GM21723 (cell line): ENCODE measurements around the gene C20orf204.

Experiments used
- ATAC-seq: cut with Tn5 transposase; IDR thresholded peaks from one replicate; pipeline ENCODE4 v1.9.1; 2021; ENCODE audit warnings: mild to moderate bottlenecking, moderate library complexity; ENCODE audit not compliant: unreplicated experiment

The C20orf204 gene

DNA sequence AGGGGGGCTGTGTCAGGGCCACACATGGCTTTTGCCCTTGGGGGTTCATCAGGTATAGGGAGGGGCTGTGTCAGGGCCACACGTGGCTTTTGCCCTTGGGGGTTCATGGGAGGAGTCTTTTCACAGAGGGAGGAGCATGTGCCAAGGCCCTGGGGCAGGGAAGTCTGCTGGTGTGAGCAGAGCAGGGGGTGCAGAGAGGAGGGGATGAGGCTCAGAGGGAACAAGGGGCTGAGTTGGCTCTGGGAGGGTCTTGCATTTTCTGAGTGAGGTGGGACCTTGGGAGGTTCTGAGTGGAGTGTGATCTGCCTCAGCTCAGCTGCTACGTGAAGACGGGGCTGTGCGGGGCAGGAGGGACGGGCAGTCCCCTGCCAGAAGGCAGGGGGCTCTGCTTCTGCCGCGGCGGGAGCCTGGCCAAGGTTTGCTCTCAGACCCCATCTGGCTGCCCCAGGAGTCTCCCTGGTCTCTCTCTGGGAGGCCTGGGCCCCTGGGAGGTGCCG lies 19.5 kb downstream of the C20orf204 start:
- ATAC-seq: no peak

DNA sequence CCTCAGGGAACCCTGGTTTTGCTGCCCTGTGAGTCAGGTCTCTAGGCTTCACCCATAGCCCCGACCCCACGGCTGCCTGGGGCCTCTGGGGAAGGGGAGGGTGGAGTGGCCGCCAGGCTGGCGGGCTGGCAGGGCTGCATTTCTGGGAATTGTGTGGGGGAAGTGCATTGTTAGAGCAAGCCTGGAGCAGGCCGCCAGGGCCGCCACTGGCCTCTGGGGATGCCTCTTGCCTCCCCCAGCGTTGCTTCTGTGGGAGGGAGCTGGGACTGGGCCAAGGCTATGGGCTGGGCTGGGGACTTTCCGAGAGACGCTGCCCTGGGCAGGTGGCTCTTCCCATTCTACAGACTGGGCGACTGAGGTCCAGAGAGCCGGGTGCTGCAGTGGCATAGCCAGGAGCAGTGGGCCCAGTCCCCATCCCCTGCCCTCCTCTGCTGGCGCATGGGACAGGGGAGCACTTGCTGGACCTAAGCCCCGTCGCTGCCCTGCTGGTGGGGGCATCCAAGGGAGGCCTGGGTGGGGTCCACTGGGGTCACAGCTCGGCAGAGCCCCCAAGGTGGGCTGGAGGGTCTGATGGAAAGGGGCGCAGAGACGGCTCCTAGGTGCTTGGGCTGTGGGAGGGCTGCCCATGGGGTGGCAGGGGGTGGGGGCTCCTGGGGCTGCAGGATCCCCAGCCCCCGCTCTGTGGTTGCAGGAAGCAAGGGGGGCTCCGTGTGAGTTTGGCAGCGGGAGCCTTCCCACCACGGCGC lies 20.1 kb downstream of the C20orf204 start:
- ATAC-seq: no peak

DNA sequence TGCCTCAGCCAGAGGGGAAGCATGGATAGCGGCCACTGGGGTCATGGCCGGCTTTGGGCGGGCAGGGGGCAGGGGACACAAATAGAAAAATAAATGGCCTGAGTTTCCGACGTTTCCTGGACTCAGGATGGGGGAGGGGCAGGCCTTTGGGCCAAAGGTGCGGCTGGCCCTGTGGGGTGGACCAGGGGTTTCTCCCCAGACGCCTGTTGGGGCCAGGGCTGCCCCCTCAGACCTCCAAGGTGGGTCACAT lies 20.6 kb downstream of the C20orf204 start:
- no peak for ATAC-seq

DNA sequence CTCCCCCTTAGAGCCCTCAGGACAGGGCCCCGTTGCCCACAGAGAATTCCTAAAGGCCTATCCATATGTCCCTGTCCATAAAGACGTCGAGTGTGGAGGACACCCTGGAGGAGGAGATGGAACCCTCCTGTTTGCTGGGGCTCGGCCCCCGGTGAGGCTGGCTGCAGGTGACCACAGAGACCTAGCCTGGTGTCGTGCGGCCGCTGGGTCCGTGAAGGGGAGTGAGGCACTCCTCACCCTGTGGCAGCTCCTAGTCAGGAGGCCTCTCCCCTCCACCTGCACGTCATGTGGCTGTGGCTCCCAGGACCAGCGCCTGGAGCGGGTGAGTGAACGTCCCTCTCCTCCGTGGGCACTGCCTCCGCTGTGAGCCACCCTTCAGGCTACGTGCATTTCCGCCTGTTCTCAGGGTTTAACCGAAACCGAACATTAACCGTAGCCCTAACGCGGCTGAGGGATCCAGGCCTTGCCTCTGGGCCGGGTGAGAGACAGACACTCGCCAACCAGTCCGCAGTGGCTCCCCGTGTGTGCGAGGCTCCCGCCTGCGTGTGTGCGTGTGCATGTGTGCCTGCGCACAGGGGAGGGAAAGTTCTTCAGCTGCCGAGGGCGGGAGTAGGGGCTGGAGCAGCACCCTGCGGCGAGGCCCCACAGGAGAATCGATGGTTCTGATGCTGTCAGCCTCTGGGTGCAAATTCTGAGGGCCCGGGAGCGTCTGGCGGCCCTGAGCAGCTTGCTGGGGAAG lies 21.1 kb downstream of the C20orf204 start:
- no peak for ATAC-seq

DNA sequence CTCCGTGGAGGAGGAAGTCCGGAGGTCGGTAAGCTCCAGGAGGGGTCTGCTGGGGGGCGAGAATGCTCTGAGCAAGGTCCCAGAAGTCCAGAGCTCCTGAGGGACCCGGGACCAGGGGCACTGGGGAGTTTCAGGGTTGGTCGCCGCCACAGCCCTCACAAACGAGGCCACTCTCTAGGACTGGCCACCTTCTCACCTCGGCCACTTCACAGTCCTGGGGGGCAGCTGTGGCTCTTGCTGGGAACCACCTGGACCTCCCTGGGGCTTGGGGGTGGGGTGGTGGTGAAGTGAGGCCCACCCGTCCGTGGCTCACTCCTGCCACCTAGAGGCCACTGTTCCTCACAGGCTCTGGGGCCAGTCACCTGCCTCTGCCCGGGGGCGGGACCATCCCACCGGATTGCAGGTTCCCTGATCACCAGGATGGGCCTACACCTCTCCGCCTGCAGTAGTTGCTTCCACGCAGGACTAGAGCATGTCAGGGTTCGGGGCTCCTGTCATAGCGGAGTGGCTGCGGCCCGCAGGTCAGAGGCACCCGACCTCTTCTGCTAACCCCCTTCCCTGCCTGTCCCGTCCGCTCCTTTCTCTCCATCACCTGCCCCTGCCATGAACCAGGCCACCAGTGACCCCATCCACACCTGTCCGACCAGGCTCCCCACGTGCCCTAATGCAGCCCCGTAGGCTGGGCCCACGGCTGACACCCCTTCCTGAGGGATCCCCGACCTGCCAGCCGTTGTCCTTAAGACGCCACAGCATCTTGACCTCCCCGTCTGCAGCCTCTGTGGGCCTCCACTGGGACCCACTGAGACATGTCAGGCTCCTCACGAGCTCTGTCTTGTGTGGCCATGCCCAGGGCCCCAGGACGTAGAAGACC lies 21.9 kb downstream of the C20orf204 start:
- no peak for ATAC-seq

DNA sequence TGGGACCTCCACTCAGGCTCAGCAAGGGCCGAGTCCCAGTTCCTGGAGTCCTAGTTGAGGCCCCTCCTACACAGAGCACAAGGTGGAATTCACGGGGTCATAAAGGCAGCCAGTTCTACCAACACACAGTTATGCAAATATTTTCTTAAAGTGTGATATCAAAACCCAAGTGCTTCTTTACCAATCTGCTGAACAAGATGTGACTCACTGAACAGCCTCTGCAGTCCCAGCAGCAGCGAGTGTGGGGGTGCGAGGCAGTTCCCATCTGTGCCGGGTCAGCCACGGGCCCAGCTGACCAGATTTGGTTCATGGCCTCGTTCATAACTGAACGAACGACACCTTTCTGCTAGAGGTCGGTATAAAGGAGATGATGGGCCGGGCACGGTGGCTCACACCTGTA lies 22.6 kb downstream of the C20orf204 start:
- ATAC-seq: no peak

DNA sequence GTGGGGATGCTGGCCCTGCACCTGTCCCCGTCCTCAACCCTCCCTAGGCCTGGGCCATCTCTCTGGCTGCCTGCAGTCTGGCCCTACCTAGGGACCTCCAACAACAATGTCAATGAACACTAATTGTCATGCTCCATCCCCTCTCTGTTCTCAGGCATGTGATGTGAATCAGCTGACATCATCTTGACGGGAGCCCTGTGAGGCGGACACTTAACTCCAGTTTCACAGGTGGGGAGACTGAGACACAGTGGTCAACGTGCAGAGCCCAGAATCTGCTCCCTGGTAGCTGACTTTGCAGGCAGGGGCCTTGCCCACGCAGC lies 26.3 kb downstream of the C20orf204 start:
- ATAC-seq: no peak

DNA sequence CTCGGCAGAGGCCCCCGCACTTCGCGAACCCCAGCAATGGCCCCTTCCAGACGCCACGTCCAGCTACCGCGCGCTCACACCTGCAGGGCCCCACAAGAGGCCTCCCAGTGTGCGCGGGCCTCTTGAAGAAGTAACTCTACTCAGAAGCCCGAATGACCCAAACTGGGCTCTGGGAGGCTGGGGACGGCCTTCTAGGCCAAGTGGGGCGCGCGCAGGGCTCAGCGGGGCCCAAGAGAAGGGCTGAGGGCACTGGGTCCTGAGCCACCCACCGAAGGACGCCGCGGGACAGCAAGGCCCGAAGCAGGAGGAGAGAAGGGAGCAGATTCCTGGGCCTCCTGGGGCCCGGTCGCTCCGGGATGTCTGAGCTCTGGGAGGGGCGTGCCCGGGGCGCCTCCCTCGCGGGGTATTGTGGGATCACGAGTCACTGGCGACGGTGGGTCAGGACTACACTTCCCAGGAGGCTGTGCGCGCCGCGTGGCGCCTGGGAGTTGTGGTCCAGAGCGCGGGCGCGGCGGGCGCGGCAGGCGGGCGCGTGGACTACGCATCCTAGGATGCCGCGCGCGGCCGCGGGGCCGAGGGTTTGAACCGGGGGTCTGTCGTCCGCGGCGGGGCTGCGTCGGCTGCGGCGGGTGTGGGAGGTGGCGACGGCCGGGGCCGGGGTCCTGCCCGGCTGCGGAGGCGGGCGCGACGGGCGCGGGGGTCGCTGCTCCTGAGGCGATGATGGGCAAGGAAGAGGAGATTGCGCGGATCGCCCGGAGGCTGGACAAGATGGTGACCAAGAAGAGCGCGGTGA lies 26.8 kb downstream of the C20orf204 start, which contains the start of gene TCEA2:
TSS of gene TCEA2 (plus strand) at position 603 of the 793 bp plus-strand sequence. CDS start at position 718, 115 bp downstream.
- peak; percentile 72 for ATAC-seq

DNA sequence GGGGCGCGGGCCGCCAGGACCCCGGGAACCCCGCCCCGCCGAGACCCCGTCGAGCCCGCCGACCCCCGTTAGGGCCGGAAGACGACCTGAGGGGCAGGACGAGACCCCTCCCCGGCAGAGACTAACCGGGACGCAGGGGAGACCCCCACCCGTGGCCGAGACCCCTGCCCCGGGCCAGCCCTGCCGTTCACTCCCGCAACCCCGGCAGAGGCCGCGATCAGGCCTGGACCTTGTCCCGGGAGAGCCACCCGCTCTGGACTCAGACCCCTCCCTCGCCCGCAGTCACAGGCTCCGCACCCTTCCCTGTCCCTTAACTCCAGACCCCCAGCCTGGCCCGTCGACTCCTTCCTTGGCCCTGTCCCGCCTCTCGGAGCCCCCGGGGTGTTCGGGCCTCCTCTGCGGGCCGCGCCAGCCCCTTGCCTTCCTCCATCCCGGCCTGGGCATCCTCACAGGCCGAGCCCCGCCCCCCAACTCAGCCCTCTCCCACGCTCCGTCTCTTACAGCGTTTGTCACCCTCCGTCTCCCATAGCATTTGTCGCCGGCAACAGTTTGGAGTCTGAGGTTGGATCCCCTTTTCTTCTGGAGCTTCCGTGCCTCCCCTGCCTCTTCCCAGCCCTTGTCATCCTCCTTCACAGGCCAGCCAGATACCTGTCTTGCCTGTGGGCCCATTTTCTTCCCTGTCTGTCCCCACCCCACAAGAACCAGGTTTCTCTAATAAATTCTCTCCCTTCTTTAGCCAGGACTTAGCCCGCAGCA lies 27.6 kb downstream of the C20orf204 start:
- ATAC-seq: no peak

DNA sequence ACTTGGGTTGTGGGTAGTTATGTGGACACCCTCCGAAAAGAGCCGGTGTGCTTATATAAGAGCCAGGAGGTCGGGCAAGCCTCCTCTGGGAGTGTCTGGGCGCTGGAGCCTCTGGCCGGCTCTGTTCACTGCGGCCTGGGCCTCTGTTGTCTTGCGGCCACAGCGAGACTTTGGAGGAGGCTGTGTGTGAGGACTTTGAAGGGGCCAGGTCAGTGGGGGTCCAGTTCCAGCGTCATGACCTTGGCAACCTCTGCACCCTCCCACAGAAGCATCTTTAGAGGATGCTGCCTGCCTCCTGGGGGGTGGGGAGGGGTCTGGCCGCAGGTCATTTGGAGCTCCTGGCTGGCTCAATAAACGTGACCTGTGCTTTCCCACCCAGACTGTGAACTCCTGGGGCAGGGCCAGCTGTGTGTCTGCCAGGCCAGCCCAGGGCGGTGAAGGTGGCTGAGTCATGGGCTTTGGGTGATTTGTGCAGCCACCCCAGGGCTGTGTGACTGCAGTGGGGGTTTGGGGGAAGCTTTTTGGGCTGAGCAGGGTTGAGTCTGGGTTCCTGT lies 28.2 kb downstream of the C20orf204 start:
- no peak for ATAC-seq

DNA sequence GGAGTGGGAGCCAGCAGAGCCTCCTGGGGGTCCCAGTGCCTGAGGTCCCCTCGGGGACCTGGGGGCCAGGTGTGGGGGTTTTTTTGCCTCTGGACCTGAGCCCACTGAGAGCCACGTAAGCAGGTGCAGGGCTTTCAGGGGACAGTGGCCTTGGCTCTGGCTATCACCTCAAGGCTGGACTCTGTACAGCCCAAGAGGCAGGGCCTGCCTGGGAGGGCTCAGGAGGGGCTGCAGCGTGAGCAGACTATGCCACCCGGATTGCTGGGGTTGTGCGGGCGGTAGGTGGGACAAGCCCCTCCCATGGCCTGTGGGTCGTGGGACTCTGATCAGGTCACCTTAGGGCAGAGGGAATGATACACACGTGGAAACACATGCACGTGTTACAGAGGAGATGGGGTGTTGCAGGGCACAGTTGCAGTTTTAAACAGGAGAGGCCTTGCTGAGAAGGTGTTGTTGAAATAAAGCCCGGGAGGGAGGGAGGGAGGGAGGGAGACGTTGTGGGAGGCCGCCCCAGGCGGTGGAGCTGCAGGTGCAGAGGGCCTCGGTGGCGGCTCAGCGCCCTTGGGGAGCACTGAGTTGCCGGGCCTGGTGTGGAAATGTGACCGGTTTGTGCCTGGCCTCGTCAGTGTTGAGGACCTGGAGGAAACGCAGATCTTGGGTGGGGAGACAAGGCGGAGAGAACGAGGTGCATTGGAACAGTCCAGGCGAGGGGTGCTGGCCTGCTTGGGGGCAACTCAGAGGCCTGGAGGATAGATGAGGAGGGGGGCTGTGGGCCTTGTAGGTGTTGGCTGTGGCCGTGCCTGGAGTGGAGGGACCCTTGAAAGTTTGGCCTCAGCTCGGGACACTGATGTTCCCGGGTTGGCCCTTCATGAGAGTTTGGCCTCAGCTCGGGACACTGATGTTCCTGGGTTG lies 29.3 kb downstream of the C20orf204 start:
- no peak for ATAC-seq

DNA sequence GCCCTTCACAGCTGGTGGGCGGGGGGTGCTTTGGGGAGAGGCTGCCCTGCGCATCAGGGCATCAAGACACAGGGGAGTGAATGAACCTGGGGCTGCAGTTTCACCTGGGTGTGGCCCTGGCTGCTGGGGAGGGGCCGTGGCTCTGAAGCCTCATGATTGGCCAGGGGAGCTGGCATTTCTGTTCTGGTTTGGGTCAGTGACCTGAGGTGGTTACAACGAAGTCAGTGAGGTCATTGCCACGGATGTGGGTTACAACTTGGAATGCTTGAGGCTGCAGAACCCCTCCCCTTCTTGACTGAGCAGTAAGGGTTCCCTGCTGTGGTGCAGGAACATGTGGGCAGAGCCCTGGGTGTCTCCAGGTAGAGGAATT lies 30.0 kb downstream of the C20orf204 start:
- ATAC-seq: peak; percentile 45

DNA sequence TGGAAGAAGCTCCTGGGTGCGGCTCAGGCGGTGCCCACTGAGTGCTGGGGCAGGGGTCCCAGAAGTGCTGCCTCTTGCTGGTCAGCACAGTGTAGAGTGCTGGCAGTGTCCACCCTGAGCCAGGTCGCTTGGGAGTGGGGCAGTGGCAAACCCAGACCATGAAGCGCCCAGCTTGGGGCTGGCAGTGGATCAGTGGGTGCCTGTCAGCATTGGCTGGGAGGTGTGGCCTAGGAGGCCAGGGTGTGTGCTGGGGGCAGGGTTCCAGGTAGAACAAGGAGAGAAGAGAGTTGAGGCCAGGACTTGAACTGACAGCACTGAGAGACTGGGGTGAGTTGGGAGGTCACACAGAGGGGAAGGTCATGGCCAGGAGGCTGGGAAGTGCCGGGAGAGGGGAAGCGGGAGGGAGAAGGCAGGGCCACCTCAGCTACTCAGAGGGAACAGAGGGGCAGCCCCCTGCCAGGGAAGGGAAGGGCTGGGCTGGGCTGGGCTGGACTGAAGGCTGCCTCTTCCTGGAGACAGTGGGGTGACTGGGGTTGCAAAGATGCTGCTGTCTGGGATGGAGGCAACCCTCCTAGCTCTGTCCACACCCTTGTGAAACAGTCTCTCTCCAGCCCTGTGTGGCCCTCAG lies 31.1 kb downstream of the C20orf204 start:
- ATAC-seq: no peak

DNA sequence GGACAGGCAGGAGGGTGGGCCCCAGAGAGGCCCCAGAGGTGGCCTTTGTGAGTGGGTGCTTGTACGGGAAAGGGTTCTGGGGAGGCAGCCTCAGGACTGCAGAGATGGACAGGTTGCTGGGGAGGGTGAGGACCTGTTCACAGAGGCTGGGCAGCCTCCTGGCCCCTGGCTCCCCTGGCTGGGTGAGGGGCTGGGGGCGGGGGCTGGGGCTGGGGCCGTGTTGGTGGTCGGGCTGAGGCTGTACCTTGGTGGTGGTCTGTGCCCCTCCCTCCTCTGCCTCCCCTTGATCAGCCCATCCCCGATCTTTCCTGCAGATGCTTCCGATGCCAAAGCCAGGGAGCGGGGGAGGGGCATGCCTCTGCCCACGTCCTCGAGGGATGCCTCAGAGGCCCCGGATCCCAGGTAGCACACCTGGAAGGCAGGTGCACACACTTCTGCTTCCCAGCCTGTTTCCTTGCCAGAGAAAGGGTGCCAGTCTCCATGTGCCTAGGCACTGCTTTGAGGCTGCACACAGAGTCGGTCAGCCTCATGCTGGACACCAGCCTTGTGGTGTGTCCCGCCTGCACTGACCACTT lies 31.8 kb downstream of the C20orf204 start:
- no peak for ATAC-seq

DNA sequence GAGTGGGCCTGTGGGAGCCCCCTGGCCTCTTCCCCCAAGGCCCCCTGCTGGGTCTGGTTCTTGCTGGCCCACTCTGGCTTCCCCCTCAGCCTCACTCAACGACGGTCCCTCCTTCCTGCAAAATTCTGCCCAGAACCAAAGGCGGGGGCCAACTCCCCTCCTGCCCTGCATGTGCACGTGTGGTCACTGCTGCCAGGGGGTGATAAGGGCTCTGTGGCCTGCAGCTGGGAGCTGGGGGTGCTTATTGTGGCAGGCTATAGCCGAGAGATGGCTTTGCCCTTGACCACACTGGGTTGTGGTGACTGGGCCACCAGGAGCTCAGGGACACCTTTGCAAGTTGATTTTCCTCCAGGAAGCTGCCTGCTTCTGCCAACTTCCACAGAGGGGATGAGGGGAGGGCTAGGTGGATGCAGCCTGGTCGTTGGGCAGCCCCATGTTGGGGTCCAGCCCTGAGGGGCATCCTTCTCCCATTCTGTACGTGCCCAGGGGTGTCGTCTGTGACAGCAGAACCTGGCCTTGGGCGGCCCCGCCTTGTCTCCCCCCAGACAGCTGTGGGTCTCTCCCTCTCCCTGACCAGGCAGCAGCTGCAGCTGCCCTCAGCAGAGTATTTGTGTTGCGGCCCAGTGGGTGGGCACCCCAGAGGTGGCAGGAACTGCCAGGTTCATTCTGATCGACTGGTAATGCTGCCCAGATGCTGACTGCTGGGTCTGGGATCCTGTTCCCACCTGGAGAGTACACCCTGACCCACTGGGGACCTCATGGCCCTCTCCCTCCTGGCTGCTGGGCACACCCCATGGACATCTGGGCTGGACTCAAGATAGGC lies 32.6 kb downstream of the C20orf204 start:
- ATAC-seq: no peak

DNA sequence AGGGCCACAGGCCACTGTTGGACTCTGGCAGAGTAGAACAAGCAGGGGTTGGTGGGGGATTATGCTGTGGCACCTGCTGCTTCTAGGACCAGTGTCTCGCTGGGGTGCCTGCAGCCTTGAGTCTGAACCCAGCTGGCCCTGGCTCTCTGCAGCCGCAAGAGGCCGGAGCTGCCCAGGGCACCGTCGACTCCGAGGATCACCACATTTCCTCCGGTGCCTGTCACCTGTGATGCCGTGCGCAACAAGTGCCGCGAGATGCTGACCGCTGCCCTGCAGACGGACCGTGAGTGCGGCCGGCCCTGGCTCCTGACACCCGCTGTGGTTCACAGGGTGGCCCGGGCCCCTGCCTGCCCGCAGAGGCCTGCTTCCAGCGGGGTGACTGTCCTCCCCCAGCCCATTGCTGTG lies 33.2 kb downstream of the C20orf204 start:
- ATAC-seq: no peak

DNA sequence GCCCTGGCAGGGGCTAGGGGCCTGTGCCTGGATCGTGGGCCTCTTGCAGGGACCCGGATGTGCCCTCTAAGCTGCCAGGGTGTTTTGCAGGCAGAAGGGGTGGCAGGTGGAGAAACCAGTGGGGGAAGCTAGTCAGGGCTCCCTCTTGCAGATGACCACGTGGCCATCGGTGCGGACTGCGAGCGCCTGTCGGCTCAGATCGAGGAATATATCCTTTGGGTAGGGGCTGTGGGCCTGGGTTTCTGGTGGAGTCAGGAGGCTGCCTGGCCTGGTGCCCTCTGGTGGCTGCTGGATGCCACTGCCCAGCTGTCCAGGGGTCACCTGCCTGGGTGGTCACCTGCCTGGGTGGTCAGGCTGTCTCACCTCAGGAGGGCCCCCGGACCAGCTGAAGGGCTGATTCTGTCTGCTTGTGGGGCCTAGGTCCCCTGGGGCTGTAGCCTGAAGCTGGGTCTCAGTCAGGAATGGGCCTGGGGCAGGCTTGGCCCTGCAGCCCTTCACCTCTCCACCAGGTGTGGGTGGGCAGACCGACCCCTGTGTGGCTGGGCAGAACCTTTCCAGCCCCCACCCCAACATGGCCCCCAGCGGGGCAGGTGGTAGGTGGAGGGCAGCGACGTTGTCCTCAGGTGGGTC lies 33.7 kb downstream of the C20orf204 start:
- ATAC-seq: no peak
